Measurements from ENCODE around the gene PSME4.

PSME4 gene

DNA sequence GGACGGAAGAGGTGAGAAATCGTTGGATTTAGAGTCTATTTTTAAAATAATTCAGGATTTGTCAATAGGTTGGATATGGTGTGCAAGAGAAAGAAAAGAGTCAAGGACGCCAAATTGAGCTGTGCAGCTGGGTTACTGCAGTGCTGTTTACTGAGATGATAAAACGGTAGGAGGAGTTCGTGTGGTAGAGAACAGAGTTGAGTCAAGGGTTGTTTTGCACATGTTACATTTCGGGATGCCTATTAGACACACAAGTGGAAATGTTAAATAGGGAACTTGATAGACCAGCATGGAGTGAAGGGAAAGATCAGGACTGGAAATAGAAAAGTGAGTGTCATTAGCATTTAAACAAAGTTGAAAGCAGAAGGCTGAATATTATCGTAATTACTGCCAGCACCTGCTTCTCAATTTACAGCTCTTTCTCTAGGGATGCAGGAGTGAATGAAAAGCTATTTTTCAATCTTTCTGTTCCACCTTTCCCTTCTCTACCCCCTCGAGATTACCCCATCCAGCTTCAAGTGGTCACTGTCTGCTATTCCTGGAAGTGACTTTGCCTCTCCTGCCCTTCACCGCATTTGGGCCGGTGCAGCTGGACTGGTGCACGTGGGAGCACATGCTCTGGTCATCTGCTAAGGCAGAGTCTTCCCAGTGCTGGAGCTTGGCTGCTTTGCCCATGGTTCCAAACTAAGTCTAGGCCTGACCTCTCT is 141.4 kb downstream of the PSME4 start:
- TF ChIP-seq SPI1 (IDR thresholded peaks at IDR 0.05; ENCODE audit: borderline replicate concordance, low read depth) = no peak
- TF ChIP-seq, protein P1, sequence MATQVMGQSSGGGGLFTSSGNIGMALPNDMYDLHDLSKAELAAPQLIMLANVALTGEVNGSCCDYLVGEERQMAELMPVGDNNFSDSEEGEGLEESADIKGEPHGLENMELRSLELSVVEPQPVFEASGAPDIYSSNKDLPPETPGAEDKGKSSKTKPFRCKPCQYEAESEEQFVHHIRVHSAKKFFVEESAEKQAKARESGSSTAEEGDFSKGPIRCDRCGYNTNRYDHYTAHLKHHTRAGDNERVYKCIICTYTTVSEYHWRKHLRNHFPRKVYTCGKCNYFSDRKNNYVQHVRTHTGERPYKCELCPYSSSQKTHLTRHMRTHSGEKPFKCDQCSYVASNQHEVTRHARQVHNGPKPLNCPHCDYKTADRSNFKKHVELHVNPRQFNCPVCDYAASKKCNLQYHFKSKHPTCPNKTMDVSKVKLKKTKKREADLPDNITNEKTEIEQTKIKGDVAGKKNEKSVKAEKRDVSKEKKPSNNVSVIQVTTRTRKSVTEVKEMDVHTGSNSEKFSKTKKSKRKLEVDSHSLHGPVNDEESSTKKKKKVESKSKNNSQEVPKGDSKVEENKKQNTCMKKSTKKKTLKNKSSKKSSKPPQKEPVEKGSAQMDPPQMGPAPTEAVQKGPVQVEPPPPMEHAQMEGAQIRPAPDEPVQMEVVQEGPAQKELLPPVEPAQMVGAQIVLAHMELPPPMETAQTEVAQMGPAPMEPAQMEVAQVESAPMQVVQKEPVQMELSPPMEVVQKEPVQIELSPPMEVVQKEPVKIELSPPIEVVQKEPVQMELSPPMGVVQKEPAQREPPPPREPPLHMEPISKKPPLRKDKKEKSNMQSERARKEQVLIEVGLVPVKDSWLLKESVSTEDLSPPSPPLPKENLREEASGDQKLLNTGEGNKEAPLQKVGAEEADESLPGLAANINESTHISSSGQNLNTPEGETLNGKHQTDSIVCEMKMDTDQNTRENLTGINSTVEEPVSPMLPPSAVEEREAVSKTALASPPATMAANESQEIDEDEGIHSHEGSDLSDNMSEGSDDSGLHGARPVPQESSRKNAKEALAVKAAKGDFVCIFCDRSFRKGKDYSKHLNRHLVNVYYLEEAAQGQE (IDR thresholded peaks at IDR 0.05; ENCODE audit: insufficient replicate concordance, low read depth) = no peak
- TF ChIP-seq POLR2AphosphoS5 (IDR thresholded peaks at IDR 0.05; ENCODE audit: low read depth) = no peak
- TF ChIP-seq, protein P2, sequence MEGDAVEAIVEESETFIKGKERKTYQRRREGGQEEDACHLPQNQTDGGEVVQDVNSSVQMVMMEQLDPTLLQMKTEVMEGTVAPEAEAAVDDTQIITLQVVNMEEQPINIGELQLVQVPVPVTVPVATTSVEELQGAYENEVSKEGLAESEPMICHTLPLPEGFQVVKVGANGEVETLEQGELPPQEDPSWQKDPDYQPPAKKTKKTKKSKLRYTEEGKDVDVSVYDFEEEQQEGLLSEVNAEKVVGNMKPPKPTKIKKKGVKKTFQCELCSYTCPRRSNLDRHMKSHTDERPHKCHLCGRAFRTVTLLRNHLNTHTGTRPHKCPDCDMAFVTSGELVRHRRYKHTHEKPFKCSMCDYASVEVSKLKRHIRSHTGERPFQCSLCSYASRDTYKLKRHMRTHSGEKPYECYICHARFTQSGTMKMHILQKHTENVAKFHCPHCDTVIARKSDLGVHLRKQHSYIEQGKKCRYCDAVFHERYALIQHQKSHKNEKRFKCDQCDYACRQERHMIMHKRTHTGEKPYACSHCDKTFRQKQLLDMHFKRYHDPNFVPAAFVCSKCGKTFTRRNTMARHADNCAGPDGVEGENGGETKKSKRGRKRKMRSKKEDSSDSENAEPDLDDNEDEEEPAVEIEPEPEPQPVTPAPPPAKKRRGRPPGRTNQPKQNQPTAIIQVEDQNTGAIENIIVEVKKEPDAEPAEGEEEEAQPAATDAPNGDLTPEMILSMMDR (IDR thresholded peaks at IDR 0.05; ENCODE audit: insufficient read depth, low read length) = no peak
- TF ChIP-seq GABPA (IDR thresholded peaks at IDR 0.05; ENCODE audit: low read depth) = no peak
- Histone ChIP-seq H3K27me3 (ENCODE audit: insufficient read depth, poor library complexity, severe bottlenecking) (no peaks in the 10 kb centered on the region), H3K4me3 (replicated peaks; ENCODE audit: insufficient read depth, low read length) (no peak overlapping the region), H3K27ac (replicated peaks) (no peak overlapping the region)
- DNase-seq (ENCODE audit: low read depth in 1 of 2, low spot score in 1 of 2) = no peak

DNA sequence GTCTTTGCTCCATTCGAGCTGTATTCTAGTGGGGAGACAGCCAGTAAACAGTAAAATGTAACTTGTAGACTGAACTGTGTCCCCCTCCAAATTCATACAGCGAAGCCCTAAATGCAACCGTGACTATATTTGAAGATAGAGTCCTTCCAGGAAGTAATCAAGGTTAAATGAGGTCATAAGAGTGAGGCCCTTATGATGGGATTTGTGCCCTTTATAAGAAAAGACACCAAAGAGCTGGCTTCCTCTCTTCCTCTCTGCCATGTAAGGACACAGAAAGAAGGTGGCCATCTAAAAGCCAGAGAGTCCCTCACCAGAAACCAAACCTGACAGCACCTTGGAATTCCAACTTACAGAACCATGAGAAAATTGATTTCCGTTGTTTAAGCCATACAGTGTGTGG is 142.5 kb downstream of the PSME4 start:
- DNase-seq (ENCODE audit: low read depth in 1 of 2, low spot score in 1 of 2) = no peak
- TF ChIP-seq POLR2AphosphoS5 (IDR thresholded peaks at IDR 0.05; ENCODE audit: low read depth) (no peak), GABPA (IDR thresholded peaks at IDR 0.05; ENCODE audit: low read depth) (no peak), SPI1 (IDR thresholded peaks at IDR 0.05; ENCODE audit: borderline replicate concordance, low read depth) (no peak)
- TF ChIP-seq, protein P1 (IDR thresholded peaks at IDR 0.05; ENCODE audit: insufficient replicate concordance, low read depth) = no peak
- TF ChIP-seq, protein P2 (IDR thresholded peaks at IDR 0.05; ENCODE audit: insufficient read depth, low read length) = no peak
- no peak overlapping the region for H3K4me3 ChIP-seq (replicated peaks; ENCODE audit: insufficient read depth, low read length)
- no peaks in the 10 kb centered on the region for H3K27me3 ChIP-seq (ENCODE audit: insufficient read depth, poor library complexity, severe bottlenecking)
- no peak overlapping the region for H3K27ac ChIP-seq (replicated peaks)

DNA sequence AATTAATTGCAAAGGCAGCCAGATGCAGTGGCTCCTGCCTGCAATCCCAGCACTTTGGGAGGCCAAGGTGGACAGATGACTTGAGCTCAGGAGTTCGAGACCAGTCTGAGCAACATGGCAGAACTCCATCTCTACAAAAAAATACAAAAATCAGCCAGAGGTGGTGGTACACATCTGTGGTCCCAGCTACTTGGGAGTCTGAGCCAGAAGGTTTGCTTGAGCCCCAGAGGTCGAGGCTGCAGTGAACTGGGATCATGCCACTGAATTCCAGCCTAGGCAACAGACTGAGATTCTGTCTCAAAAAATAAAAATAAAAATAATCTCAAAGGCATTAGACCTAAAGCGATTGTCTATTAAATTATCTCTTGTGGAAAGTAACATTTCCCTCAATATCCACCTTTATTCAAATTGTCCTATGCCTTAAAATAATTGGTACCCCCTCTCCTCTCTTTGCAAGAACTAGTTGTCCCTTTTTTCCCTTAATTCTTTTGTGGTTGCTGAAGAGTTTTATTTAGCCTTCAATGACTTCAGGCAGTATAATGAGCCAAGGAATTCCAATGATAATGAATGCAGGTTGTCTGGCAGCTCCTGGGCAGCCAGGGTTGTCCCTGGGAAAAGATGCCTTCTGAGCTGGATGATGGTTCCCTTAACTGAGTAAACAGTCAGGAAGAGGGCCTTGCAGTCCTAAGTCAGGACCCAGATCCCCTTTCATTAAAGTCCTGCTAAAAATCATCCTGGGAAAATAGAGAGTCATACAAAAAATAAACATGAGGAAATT is 143.2 kb downstream of the PSME4 start:
- DNase-seq (ENCODE audit: low read depth in 1 of 2, low spot score in 1 of 2) = no peak
- TF ChIP-seq POLR2AphosphoS5 (IDR thresholded peaks at IDR 0.05; ENCODE audit: low read depth) (no peak), GABPA (IDR thresholded peaks at IDR 0.05; ENCODE audit: low read depth) (no peak)
- TF ChIP-seq, protein P1 (IDR thresholded peaks at IDR 0.05; ENCODE audit: insufficient replicate concordance, low read depth) = no peak
- H3K27ac ChIP-seq (replicated peaks) = no peak overlapping the region
- H3K27me3 ChIP-seq (ENCODE audit: insufficient read depth, poor library complexity, severe bottlenecking) = no peaks in the 10 kb centered on the region
- H3K4me3 ChIP-seq (replicated peaks; ENCODE audit: insufficient read depth, low read length) = no peak overlapping the region
